HT1080 (cell line): ENCODE measurements around the gene GIGYF1. TPM values are rescaled to one million over a fixed set of nuclear protein-coding genes. Genes with fewer than 3 reads are reported as not detected.
"Not testable (repeated sequence)": the region's sequence is repeated elsewhere in the genome, so short reads cannot be mapped to it uniquely, and the experiment has no call there.

Experiments
- DNase-seq: peaks from one replicate; pipeline ENCODE4 v3.0.0-alpha.2; 2015; ENCODE audit warnings: low read depth
- total RNA-seq: library from RNA; depleted of rRNA; stranded (reverse); fragments of >200 nt; shearing (Covaris generic); gene quantifications from 2 replicates; pipeline ENCODE4 v1.2.3, GENCODE V29; 2014

The GIGYF1 gene
- total RNA-seq, 1 experiment from 2014 or later, result 11.9 TPM

DNA sequence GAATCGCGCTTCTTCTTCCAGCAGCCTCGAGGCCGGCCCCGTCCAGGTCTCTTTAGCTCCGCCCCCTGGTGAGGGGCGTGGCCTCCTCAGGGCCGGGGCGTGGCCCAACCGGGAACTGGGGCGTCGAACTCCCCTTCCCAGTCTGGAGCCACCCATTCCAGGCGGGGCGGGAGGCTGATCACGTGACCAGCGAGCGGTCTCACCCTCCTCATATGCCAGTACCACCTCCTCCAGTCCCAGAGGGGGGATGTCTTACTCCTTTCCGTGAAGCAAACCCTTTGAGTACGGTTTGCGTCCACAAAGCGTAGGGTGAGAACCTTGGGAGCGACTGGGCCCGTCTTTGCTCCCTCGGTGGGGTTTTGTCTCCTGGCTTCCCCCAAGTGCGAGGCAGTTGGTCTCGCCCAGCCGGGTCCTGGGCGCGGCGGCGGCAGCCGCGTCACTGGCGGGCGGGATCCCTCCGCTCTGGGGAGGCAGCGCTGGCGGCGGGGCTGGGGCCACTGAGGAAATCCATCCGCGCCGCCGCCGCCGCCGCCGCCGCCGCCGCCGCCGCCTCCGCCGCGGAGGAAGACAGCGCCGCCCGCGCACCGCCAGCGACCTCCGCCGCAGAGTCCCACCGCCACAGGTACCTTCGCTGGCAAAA is 20.6 kb downstream of the GIGYF1 start, which contains the start of gene GNB2:
TSS of gene GNB2 (plus strand) at position 439 of the 640 bp plus-strand sequence. CDS start 2,526 bp downstream, outside the sequence.
- DNase-seq, result peak; percentile 98

DNA sequence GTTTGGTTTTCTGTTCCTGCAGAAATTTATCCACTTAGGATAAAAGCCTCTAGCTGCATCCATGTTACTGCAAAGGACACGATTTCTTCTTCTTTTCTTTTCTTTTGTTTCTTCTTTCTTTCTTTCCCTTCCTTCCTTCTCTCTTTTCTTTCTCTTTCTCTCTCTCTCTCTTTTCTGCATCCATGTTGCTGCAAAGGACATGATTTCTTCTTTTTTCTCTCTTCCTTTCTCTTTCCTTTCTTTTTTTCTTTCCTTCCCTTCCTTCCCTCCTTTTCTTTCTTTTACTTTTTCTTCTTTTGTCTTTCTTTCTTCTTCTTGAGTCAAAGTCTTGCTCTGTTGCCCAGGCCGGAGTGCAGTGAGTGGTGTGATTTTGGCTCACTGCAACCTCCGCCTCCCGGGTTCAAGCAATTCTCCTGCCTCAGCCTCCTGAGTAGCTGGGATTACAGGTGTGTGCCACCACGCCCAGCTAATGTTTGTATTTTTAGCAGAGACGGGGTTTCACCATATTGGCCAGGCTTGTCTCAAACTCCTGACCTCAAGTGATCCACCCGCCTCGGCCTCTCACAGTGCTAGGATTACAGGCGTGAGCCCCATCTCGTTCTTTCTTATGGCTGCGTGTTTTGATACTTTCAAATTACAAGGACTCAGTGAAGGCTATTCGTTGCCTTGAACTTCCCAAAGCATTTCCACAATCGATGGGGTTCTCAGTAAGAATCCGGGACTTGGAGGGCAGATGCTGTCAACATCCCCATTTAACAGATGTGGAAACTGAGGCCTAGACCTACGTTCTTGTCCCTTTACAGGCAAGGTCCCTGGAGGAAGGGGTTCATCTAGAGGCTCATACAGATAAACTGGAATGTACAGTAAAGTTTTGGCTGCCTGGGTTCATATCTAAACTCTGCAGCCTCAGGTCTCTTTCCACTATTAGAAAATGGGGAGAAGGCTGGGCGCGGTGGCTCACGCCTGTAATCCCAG is 22.4 kb downstream of the GIGYF1 start:
- no peak for DNase-seq

DNA sequence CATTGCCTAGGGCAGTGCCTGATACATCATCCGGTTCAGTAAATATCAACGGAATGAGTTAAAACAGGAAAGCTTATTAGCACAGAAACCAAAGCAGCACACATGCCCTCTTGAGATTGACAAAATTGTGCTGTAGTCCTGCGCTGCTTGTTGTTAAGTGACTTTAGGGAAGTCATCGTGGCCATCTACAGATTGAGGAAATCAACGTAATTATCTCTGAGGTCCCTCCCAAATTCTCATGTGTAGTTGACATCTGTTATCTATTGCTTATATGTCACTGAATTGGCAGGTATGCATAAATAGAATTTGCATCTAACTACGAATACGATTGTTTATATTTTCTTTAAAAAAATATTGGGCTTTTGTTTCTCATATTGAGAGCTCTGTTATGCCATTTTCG is 24.0 kb downstream of the GIGYF1 start:
- DNase-seq, result no peak

DNA sequence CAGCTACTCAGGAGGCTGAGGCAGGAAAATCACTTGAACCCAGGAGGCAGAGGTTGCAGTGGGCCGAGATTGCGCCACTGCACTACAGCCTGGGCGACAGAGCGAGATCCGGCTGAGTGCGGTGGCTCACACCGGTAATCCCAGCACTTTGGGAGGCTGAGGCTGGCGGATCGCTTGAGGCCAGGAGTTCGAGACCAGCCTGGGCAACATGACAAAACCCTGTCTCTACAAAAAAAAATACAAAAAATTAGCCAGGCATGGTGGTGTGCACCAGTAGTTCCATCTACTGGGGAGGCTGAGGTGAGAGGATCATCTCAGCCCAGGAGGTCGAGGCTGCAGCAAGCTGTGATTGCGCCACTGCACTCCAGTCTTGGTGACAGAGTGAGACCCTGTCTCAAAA is 24.9 kb downstream of the GIGYF1 start:
- not testable (repeated sequence) for DNase-seq

- DNase-seq, result no peak
These were observed 26.0 kb downstream of the GIGYF1 start for GRCh38 chr7:100668069-100668449.

DNA sequence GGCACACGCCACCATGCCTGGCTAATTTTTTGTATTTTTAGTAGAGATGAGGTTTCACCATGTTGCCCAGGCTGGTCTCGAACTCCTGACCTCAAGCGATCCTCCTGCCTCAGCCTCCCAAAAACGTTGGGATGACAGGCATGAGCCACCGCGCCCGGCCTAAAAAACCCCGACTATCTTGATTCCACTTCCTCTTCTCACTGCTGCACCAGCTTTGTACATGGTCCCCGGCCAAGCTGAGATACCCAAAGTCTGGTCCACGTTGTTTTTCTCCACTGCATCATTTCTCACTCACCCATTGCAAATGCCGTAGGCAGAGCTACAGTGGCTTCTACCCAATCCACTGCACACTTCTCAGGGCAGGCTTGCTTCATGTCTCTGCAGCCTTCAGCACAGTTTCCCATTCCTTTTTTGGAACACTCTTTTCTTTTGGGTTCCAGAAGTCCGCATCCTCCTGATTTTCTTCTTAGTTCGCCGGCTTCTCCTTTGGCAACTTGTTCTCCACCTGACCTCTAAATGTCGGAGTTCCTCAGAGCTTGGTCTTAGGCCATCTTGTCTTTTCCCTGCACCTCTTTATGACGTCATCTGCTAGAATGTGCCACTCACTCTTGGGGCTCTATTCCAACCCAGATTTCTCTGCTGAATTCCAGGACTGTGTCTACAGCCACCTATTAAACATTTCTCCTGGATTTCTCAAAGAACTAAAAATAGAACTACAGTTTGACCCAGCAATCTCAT is 26.6 kb downstream of the GIGYF1 start:
- no peak for DNase-seq

GRCh38 chr7:100665168-100665726 is 28.8 kb downstream of the GIGYF1 start:
- DNase-seq, result no peak

GRCh38 chr7:100662194-100662776 is 31.8 kb downstream of the GIGYF1 start:
- DNase-seq, result not testable (repeated sequence)

- DNase-seq, result peak; percentile 31
These were observed 38.0 kb downstream of the GIGYF1 start, which contains the start of gene ACTL6B for GRCh38 chr7:100655908-100656674. ACTL6B (minus strand) TSS chr7:100656448; CDS start chr7:100656354, 94 bp downstream.

GRCh38 chr7:100654908-100655831 is 38.9 kb downstream of the GIGYF1 start:
- DNase-seq, result no peak

- DNase-seq, result no peak
These were observed 44.1 kb downstream of the GIGYF1 start for GRCh38 chr7:100649826-100650565.

GRCh38 chr7:100642534-100642907 is 51.5 kb downstream of the GIGYF1 start:
- no peak for DNase-seq

- no peak for DNase-seq
These were observed 52.1 kb downstream of the GIGYF1 start for GRCh38 chr7:100641860-100642533.

DNA sequence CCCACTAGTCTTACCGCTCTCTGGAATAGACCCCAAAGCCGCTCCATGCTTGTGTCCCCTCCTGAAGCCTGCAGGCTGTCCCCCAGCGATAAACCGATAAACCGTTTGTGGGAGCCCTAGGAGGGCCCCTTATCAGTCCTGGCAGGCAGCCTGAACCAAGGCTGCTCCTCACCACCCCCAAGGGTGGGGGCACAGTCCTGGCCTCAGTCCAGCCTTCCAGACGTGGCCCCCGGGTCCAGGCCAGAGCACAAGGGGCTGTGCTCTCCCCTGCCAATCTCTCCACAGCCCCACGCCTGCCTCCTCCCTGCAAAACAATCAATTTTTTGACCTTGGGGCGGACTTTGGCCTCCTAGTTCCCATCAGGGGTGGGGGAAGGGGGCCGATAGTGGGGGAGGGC is 52.6 kb downstream of the GIGYF1 start, which contains the start of gene TFR2:
TSS of gene TFR2 (minus strand) at position 90 of the 397 bp plus-strand sequence. CDS start at position 47, 43 bp downstream.
- DNase-seq, result no peak

- DNase-seq, result no peak
These were observed 53.3 kb downstream of the GIGYF1 start for GRCh38 chr7:100640517-100641440.

DNA sequence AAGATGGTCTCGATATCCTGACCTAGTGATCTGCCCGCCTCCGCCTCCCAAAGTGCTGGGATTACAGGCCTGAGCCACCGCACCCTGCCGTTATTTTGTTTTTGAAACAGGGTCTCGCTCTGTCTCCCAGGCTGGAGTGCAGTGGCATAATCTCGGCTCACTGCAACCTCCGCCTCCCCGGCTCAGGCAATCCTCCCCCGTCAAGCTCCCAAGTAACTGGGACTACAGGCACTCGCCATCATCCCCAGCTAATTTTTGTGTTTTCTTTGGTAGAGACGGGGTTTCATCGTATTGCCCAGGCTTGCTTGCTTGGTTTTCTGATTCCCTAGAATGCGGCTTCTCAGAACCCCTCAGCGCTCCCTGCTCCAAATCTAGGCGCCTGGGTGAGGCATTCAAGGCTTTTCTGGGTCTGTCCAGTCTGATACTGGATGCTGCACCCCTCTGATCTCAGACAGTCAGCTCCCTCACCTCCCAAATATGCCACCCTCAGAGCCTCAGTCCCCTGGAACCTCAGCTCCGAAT is 54.0 kb downstream of the GIGYF1 start:
- no peak for DNase-seq
